Measurements from ENCODE around the gene EXOSC1.
"Not testable (repeated sequence)": the region's sequence is repeated elsewhere in the genome, so short reads cannot be mapped to it uniquely, and the experiment has no call there.

The EXOSC1 gene

GRCh38 chr10:97456686-97457065 is 10.9 kb upstream of the EXOSC1 start:
- DNase-seq = no peak

GRCh38 chr10:97456034-97456685 is 10.4 kb upstream of the EXOSC1 start:
- DNase-seq = no peak

GRCh38 chr10:97454330-97455036 is 8.7 kb upstream of the EXOSC1 start:
- DNase-seq = peak in 1 of 2 experiments; percentile 57

DNA sequence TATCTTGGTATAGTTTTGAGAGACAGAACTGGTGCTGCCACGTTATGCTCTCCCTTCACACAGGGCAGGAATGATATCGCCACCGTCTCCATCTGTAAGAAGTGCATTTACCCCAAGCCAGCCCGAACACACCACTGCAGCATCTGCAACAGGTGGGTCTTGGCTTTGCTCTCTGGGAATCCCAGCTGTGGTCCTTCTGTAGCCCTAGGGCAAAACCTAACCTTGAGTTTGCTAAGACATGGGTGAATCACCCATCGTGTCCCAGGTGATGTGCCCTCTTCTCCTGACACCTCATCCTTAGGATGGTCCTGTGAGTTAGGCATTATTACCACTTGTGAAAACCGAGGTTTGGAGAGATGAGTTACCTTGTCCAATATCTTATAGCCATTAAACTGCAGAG is 6.5 kb upstream of the EXOSC1 start:
- no peak for DNase-seq

- no peak for DNase-seq
Observed at GRCh38 chr10:97451605-97452004, 5.8 kb upstream of the EXOSC1 start.

- DNase-seq = no peak
Observed at GRCh38 chr10:97450828-97451227, 5.0 kb upstream of the EXOSC1 start.

- no peak for DNase-seq
Observed at GRCh38 chr10:97445357-97445721, 467 bp downstream of the EXOSC1 start.

GRCh38 chr10:97444212-97444611 is 1.6 kb downstream of the EXOSC1 start:
- DNase-seq = no peak

GRCh38 chr10:97442277-97442676 is 3.5 kb downstream of the EXOSC1 start:
- DNase-seq = no peak

- no peak for DNase-seq
Observed at GRCh38 chr10:97435211-97435610, 10.6 kb downstream of the EXOSC1 start.

DNA sequence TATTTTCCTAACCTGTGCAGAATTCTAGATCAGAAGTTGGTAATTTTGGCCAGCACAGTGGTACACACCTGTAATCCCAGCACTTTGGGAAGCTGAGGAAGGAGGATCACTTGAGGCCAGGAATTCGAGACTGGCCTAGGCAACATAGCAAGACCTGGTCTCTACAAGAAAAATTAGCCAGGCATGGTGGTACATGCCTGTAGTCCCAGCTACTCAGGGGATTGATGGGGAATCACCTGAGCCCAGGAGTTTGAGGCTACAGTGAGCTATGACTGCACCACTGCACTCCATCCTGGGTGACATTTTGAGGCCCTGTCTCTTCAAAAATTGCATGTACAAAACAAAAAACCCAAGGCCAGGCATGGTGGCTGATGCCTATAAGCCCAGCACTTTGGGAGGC is 11.2 kb downstream of the EXOSC1 start:
- no peak for DNase-seq

DNA sequence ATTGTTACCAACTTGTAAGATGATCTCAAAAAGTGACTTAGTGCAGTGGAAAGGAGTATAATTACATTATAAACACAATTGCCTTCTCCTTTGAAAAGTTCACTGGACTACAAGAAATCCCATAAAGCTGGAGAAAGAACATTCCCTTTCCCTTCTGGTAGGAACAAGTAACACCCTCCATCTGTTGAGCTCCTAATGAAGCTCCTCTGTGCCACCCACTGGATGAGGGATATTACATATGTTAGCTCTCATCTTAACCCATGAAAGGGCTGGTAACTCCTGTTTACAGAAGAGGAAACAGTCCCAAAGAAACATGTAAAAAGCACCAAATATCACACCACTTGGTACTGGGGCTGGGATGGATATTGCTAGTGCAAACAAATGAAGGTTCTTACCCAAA is 11.8 kb downstream of the EXOSC1 start:
- DNase-seq = no peak

DNA sequence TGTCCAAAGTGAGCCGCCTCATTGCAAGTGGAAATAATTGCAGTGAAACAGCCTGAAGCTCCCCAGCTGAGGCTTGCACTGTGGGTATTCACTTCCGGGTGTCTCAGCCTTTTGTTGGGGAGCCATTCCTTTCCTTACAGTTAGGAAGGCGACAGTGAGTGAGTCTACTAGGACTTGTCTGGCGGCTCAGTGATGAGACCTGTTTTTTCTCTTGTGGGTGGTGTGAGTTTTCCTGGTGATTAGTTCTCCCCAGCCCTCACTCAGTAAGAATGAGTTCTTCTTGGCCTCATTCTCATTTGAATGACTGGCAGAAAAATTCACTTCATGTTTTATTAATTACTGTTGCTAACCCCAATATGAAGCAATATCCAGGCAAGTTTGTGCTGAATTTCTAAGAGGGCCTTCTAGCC is 17.2 kb downstream of the EXOSC1 start:
- peak in 1 of 2 experiments; percentile 62 for DNase-seq

GRCh38 chr10:97427571-97428179 is 18.1 kb downstream of the EXOSC1 start:
- peak in 1 of 2 experiments; percentile 42 for DNase-seq

- no peak for DNase-seq
Observed at GRCh38 chr10:97426776-97427570, 18.8 kb downstream of the EXOSC1 start.

GRCh38 chr10:97425964-97426775 is 19.6 kb downstream of the EXOSC1 start, which contains the start of gene PGAM1:
Gene PGAM1, plus strand, starts transcription at chr10:97426191. Its CDS starts 117 bp downstream, at chr10:97426308.
- DNase-seq = peak; percentile 95

GRCh38 chr10:97423757-97424098 is 22.1 kb downstream of the EXOSC1 start:
- not testable (repeated sequence) for DNase-seq

GRCh38 chr10:97416565-97416964 is 29.2 kb downstream of the EXOSC1 start:
- DNase-seq = no peak

- peak; percentile 43 to 45 for DNase-seq
Observed at GRCh38 chr10:97412891-97413304, 32.9 kb downstream of the EXOSC1 start.

- DNase-seq = no peak
Observed at GRCh38 chr10:97411406-97411805, 34.4 kb downstream of the EXOSC1 start.

DNA sequence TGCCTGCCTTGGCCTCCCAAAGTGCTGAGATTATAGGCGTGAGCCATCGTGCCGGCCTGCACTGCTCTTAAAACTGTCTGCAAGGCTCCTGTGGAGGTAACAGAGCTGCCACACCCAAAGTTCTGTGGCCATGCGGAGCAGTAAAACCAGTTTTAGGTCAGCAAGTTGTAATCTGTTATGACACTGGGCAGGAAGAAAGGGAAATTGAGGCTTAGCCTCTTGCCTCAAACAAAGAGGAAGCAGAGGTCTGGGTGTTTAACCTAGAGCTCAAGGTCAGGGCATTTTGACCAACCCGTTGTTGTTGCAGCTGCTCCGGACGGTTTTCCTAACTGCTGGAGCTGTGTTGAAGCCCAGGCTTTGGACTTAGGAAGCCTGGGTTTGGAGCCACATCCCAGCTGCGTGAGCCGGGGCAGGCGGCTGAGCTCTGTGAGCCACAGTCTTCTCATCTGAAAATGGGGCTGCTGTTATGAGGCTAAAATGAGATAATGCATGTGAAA is 37.3 kb downstream of the EXOSC1 start:
- no peak for DNase-seq

GRCh38 chr10:97407952-97408248 is 37.9 kb downstream of the EXOSC1 start:
- no peak for DNase-seq
